M059J (cell line): ENCODE results near the gene CWC22. TPM values are rescaled to one million over a fixed set of nuclear protein-coding genes. Genes with fewer than 3 reads are reported as not detected.
"Not testable (repeated sequence)": the region's sequence is repeated elsewhere in the genome, so short reads cannot be mapped to it uniquely, and the experiment has no call there.

Experiments
- DNase-seq: peaks from one replicate; pipeline ENCODE4 v3.0.0-alpha.2; 2012; ENCODE audit warnings: low read depth
- total RNA-seq: library from RNA; depleted of rRNA; stranded (reverse); fragments of >200 nt; shearing (Covaris generic); gene quantifications from 2 replicates; pipeline ENCODE4 v1.2.3, GENCODE V29; 2014

Gene CWC22
- total RNA-seq, 1 experiment from 2014 or later: 15.9 TPM

DNA sequence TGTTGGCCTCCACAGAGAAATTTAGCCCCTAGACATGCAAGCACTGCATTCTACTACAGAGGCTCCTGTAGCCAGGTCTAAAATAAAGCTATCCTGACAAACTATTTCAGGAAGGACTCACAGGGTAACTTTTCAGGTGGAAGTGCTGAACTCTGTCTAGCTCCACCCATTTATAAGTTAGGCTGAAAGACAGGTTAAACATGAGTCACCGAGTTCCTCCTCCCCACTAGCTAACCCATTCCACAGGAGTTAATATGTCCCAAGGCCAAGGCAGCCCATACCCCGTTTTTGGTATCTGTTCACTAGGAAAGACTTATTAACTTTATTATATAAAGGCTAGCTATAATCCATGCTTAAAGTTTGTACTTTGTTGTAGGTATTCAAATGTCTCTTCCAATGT is 3.5 kb downstream of the CWC22 start:
- no peak for DNase-seq

DNA sequence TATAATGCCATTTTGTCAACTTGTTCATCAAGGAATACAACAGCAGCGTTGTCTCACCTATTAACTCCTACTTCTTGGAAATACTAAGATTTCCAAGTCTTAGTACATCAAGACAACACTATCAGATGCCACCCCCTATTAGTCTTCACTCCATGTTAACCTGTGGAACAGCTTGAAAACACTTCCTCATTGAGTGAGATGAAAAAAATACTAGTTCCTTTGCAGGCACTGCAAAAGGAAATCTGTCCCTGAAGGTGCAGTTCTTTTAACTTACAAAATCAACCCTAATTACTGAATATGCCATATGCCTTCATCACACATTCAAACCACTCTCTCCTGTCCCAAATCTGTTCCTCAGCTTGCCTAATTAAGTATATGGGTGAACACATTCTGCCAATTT is 4.0 kb downstream of the CWC22 start:
- no peak for DNase-seq

GRCh38 chr2:180002198-180002770 is 4.8 kb downstream of the CWC22 start:
- DNase-seq: no peak

DNA sequence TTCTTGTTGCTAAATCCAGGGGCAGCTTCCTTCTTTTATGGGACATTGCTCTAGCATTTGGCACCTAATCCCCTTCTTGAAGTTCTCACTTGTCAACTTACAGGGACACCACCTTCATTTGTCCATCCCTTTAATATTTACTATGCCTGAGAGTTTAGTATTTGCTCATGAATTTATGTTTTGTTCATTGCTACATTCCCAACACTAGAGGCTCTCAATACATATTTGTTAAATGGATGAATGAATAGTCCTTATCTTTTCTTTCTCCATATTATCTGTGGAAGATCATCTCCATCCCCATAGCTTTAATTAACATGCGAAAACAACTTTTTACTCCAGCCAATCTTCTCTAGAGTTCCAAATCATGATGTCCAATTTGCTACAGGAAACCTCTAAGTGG is 5.4 kb downstream of the CWC22 start:
- DNase-seq: no peak

GRCh38 chr2:180000434-180000833 is 6.7 kb downstream of the CWC22 start:
- peak; percentile 40 for DNase-seq

GRCh38 chr2:179999000-179999399 is 8.1 kb downstream of the CWC22 start:
- no peak for DNase-seq

DNA sequence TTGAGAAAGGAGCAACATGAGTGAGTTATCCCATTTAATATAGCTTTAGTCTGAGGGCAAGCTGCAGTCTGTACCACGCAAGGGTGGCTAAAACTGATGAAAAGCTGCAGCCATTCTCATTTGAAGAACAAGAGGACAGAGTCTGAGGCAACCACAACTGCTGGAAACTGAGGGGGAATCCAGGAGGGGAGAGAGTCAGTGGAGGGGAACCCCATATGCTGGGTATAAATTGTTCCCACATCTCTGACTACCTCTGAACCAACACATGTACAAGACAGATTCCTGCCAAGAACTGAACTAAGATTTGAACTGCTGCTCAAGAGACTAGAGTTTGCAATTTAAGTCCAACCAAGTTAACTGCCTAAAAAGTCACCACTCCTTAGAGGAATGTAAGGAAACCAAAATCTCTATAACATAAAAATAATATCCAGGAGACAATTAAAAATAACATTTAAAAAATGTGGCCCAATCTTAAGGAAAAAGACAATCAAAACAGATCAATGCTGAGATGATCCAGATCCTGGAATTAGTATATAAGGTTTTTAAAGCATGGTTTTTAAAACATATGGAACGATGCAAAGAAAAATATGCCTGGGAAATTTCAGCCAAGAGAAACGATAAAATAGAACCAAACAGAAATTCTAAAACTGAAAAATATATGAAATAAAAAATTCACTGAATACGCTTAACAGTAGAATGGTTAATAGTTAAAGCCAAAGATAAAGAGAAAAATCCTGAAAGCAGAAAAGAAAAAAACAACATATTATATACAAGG is 11.2 kb downstream of the CWC22 start:
- no peak for DNase-seq

DNA sequence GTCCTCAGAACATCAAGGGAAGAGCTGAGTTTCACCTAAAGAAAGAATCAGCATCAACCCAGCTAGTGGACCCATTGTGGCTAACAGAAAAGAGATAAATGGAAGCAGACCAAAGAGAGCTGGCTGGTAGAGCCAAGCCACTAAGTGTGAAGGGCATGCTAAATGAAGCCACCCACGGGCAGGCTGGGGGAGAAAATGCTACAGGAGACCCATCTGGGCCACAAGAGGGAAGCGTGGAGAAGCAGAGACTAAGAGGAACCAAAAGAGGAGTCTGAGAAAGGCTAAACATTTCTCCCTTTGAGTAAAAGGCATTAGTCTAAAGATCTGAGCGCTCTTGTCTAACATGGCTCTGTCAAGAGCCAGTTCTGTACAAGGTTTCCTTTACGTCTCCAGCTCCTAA is 15.8 kb downstream of the CWC22 start:
- no peak for DNase-seq

GRCh38 chr2:179990676-179991317 is 16.3 kb downstream of the CWC22 start:
- DNase-seq: no peak

DNA sequence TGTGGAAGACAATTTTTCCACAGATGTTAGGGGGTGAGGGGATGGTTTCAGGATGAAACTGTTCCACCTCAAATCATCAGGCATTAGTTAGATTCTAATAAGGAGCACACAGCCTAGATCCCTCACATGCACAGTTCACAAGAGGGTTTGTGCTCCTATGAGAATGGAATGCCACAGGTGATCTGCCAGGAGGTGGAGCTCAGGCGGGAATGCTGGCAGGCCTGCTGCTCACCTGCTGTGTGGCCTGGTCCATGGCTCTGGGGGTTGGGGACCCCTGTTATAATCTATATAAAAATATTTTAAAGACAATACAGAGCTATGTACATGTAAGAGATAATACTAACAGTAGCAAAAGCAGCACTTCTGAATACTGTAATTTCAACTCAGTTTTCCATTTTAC is 19.2 kb downstream of the CWC22 start:
- DNase-seq: no peak

DNA sequence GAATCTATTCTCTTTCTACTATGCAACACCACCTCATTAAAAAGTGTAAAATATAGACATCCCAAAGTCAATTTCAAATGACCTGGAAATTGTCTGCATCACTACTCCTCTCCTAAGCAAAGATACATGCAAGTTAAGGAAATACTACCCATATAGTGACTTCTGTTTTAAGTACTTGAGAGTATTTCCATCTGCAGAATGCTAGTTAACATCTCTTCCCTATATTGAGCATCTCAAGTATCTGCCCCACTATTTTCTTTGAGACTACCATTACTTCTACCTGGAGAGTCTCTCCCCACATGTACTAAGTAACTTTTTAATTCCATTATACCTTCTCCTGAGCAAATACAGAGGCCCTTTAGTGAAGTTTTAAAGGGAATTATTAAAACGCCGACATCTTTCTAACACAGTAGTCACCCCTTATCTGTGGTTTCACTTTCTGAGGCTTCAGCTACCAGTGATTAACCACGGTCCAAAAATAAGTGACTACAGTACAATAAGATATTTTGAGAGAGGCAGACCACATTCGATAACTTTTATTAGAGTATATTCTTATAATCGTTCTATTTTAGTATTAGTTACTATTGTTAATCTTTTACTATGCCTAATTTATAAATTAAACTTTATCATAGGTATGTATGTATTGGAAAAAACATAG is 21.8 kb downstream of the CWC22 start:
- DNase-seq: no peak

GRCh38 chr2:179983250-179983932 is 23.7 kb downstream of the CWC22 start:
- no peak for DNase-seq

GRCh38 chr2:179981085-179981484 is 26.0 kb downstream of the CWC22 start:
- DNase-seq: peak; percentile 73

GRCh38 chr2:179974761-179975160 is 32.3 kb downstream of the CWC22 start:
- peak; percentile 39 for DNase-seq

GRCh38 chr2:179966778-179967394 is 40.2 kb downstream of the CWC22 start:
- DNase-seq: no peak

DNA sequence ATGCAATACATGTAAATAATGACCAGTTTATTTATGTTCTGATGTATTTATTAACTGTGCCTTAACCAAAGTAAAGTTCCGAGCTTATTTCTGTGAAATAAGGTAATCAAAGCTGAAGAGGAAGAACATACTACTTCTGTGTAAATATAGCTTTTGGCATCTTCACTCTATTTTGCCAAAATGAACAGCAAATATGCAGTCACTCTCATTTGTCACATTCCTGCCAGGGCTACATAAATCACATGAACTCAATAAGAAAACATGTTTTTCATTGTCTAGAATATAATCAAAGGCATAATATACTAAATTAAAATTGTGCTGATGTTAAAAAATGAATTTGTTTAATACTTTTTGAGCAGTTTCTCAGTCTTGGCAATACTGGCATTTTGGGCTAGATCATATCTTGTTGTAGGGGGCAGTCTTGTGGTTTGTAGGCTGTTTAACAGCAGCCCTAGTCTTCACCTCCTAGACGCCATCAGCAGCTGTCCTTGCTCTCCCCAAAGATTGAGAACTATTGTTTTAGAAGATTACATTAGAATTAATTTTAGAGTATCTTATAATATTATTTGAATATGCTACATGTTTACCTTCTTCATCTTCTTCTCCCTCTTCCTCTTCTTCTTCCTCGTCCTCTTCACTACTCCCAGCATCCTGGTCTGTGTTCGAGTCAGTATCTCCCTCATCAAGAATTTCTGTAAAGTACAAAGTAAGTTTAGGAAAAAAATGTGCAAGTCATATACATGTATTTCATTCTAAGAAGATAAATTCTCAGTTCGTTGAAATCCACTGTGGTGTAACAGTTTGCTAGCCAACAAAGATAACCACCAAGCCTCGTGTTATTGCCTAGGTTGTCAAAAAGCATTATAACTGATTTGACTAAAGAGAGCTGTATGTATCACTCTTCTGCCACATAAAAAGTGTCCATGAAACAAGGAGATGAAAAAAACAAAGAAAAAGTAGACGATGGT is 41.5 kb downstream of the CWC22 start:
- DNase-seq: no peak

DNA sequence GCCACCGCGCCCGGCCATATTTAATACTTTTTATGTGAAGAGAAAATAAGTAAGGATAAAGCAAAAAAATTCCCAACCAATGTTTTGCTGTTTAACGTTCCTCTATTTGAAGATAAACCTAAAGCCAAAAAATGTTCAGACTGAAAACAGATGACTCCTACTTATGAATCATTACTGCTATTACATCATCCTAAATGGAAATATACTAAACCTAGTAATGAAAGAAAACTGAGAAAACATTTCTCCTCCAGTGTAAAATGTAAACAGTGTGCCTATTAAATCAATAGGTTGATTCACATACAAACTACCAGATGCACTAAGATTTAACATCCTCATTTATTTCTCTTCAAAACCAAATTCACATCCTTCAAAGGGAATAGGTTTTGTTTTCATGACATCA is 43.5 kb downstream of the CWC22 start:
- DNase-seq: peak; percentile 28

- not testable (repeated sequence) for DNase-seq
Observed at GRCh38 chr2:179958251-179958650, 48.8 kb downstream of the CWC22 start.

DNA sequence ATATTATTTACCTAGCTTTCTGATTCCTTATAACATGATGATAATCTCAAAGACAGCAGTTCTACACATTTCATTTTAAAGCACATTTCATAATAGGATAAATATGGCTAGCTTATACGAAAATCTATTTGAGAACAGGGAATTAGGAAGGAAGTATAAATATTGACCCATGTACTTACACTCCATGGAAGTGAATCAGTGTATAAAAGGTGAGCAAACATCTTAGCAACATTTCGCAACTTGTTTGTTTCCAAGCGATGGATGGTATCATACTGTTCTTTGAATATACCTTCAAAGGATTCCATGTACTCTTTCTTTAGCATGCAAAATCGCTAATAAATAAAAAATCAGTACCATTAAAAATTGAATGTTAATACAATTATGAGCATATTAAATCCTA is 53.1 kb downstream of the CWC22 start:
- DNase-seq: no peak

- no peak for DNase-seq
Observed at GRCh38 chr2:179953359-179953758, 53.7 kb downstream of the CWC22 start.
